GM19452 (cell line): ENCODE data around the gene E2F4.

ENCODE experiments used
- ATAC-seq: cut with Tn5 transposase; IDR thresholded peaks from one replicate; pipeline ENCODE4 v1.9.1; 2021; ENCODE audit not compliant: unreplicated experiment

E2F4 gene

DNA sequence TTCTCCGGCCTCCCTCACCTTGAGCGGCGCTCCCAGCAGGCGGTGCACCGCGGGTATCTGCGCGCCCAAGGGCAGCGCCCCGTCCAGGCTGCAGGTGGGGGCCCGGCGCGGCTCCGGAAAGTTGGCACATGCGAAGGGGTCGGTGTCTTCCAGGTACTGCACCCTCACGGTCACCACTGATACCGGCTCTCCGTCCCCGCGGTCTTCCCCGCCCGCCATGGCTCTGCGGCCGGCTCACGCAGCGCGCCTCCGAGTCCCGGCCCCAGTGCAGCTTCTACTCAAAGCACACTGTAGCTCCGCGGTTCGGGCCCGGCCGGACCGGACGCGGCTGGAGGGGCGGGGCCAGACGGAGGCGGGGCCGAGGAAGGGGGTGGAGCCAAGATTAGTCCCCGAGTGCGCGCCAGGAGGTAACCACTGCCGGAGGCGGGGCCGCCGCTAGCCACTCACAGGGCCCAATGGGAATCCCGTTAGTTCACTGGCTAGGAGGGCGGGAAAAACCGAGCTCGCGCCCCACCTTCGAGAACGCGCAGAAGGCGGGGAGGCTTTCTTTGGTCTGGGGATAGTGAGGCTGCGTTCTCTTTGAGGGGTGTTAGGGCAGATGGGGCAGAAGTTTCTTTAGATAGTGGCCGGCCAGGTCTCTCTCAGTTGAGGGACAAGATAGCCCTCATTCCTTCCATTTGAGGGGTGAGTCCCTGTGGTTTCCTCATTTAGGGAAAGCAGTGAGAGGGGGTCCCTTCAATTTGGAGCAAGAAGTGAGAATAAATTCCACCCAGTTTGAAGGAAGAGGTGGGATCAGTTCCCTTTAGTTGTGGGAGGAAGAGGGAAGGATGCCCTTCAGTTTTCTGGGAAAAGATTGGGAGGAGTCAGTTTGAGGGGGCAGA, 55.5 kb downstream of the E2F4 start, which contains the start of gene FHOD1:
FHOD1 (minus strand) TSS at position 290 of the 881 bp plus-strand sequence; CDS start at position 219, 71 bp downstream.
- peak; percentile 54 for ATAC-seq

DNA sequence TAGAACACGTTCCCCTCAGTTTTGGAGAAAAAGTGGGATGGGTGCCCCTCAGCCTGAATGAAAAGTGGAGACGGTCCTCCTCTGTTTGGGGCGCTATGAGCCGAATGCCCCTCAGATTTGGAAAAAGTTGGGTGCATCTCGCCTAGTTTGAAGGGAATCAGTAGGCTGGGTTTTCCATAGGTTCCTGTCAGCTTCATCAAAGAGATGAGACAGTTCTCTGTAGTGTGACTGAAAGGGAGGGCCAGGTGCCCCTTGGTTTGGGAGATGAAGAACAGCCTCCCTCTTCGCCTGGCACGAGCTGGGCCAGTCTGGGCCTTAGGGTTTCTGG, 56.1 kb downstream of the E2F4 start:
- ATAC-seq, result no peak
